Activated B cell treated with CpG ODN at 0.5 μM for 24 hours (primary cell): ENCODE results near the gene APOBEC3B. TPM values are rescaled to one million over a fixed set of nuclear protein-coding genes. Genes with fewer than 3 reads are reported as not detected.
"Not testable (repeated sequence)": the region's sequence is repeated elsewhere in the genome, so short reads cannot be mapped to it uniquely, and the experiment has no call there.

Experiments
- ATAC-seq: fragments of 200-7000 bp; cut with Tn5 transposase; one replicate; pipeline ENCODE4 v1.10.0; 2021; ENCODE audit warnings: low read depth, mild to moderate bottlenecking, moderate library complexity
- CTCF ChIA-PET: fragments of 350-600 bp; sonication (Branson Sonifier 250); formaldehyde crosslinking; loops from one replicate; lab custom pipeline; 2021; ENCODE audit warnings: antibody characterized with exemption; lab: Charles Lee
- POLR2A ChIA-PET: fragments of 350-600 bp; sonication (Branson Sonifier 250); formaldehyde crosslinking; loops from one replicate; lab custom pipeline; 2021; ENCODE audit warnings: antibody characterized with exemption; lab: Charles Lee
- DNase-seq: peaks from one replicate; pipeline ENCODE4 v3.0.0; 2022
- H3K27ac Mint-ChIP-seq: one replicate; pipeline ENCODE4 v1.8.0; 2020; ENCODE audit warnings: mixed read lengths
- H3K27me3 Mint-ChIP-seq: one replicate; pipeline ENCODE4 v1.8.0; 2021; ENCODE audit warnings: mixed read lengths
- H3K36me3 Mint-ChIP-seq: one replicate; pipeline ENCODE4 v1.8.0; 2021; ENCODE audit warnings: low read depth, mixed read lengths
- H3K4me1 Mint-ChIP-seq: one replicate; pipeline ENCODE4 v1.8.0; 2021; ENCODE audit warnings: mixed read lengths
- H3K4me3 Mint-ChIP-seq: one replicate; pipeline ENCODE4 v1.8.0; 2020; ENCODE audit warnings: mild to moderate bottlenecking, mixed read lengths
- H3K9me3 Mint-ChIP-seq: one replicate; pipeline ENCODE4 v1.8.0; 2020; ENCODE audit warnings: mixed read lengths
- CTCF ChIP-seq: fragments of 200-600 bp; IDR thresholded peaks from one replicate; pipeline ENCODE4 v1.8.0; 2022; ENCODE audit warnings: antibody characterized with exemption, mild to moderate bottlenecking
- intact Hi-C: fragments of 100-400 bp; cut with micrococcal nuclease; formaldehyde crosslinking; loops from one replicate; pipeline ENCODE4 v1.15.1; 2024
- total RNA-seq: library from RNA; stranded (reverse); gene quantifications from 2 replicates; pipeline ENCODE4 v1.2.3, GENCODE V29; 2022

The APOBEC3B gene
- total RNA-seq, 1 donor from 2014 or later = 8.0 TPM

- H3K27me3 Mint-ChIP-seq = no peaks in the 10 kb centered on the region
- H3K4me1 Mint-ChIP-seq = peaks cover 62% of the 10 kb centered on the region
- ChIA-PET CTCF (no interaction called here), POLR2A (no interaction called here)
- DNase-seq = no peak
- peaks cover 44% of the 10 kb centered on the region for H3K36me3 Mint-ChIP-seq
- H3K4me3 Mint-ChIP-seq = no peak overlapping the region
- no peak for TF ChIP-seq CTCF
- no peaks in the 10 kb centered on the region for H3K9me3 Mint-ChIP-seq
- intact Hi-C loops = no loop called here
- peak overlapping the region; percentile 72 for H3K27ac Mint-ChIP-seq
- ATAC-seq = no peak
These were observed 35.6 kb downstream of the APOBEC3B start for GRCh38 chr22:39017596-39018365.

- H3K4me3 Mint-ChIP-seq = peak overlapping the region; percentile 91
- peaks cover 59% of the 10 kb centered on the region for H3K4me1 Mint-ChIP-seq
- ATAC-seq, CTCF ChIA-PET, DNase-seq, H3K27me3 Mint-ChIP-seq, intact Hi-C loops, H3K9me3 Mint-ChIP-seq: not testable (repeated sequence)
- POLR2A ChIA-PET = interaction anchor here (1.0 to 4.2 kb wide), 4 partner anchors 35 to 78 kb away, joined by 6 to 19 read pairs (median 17); partner anchors contain the start of gene APOBEC3H
- peak overlapping the region; percentile 96 for H3K27ac Mint-ChIP-seq
- H3K36me3 Mint-ChIP-seq = peaks cover 57% of the 10 kb centered on the region
These were observed 38.0 kb downstream of the APOBEC3B start for GRCh38 chr22:39020021-39020651.

GRCh38 chr22:39021552-39022250, 39.6 kb downstream of the APOBEC3B start:
- POLR2A ChIA-PET = interaction anchor here (0.6 to 4.2 kb wide), 15 partner anchors 12 to 426 kb away, joined by 3 to 19 read pairs (median 5); partner anchors contain the start of genes APOBEC3H and CBX7

GRCh38 chr22:39024519-39025308, 42.6 kb downstream of the APOBEC3B start:
- Mint-ChIP-seq H3K4me3 (no peak overlapping the region), H3K27ac (peak overlapping the region; percentile 35), H3K4me1 (peaks cover 43% of the 10 kb centered on the region), H3K36me3 (peaks cover 55% of the 10 kb centered on the region), H3K9me3 (no peaks in the 10 kb centered on the region), H3K27me3 (no peaks in the 10 kb centered on the region)
- ChIA-PET POLR2A (no interaction called here), CTCF (no interaction called here)
- no peak for DNase-seq
- intact Hi-C loops = no loop called here
- TF ChIP-seq CTCF = no peak
- no peak for ATAC-seq

More at GRCh38 chr22:39021552-39022250, 39.6 kb downstream of the APOBEC3B start:
- no peaks in the 10 kb centered on the region for H3K27me3 Mint-ChIP-seq
- H3K4me3 Mint-ChIP-seq = peak overlapping the region; percentile 91
- H3K4me1 Mint-ChIP-seq = peaks cover 54% of the 10 kb centered on the region
- CTCF ChIA-PET = interaction anchor here (0.7 to 1.1 kb wide), 2 partner anchors 16 to 47 kb away, joined by 3 read pairs; no protein-coding TSS in a partner anchor
- DNase-seq (no peak), ATAC-seq (no peak)
- intact Hi-C loops = no loop called here
- peak overlapping the region; percentile 96 for H3K27ac Mint-ChIP-seq
- H3K36me3 Mint-ChIP-seq = peaks cover 67% of the 10 kb centered on the region
- no peak for TF ChIP-seq CTCF
- no peaks in the 10 kb centered on the region for H3K9me3 Mint-ChIP-seq

- H3K9me3 Mint-ChIP-seq = no peaks in the 10 kb centered on the region
- CTCF ChIA-PET = no interaction called here
- intact Hi-C loops = no loop called here
These were observed 44.5 kb downstream of the APOBEC3B start for GRCh38 chr22:39026509-39027150.

More at GRCh38 chr22:39026509-39027150, 44.5 kb downstream of the APOBEC3B start:
- H3K36me3 Mint-ChIP-seq = peaks cover 57% of the 10 kb centered on the region
- H3K4me1 Mint-ChIP-seq = peaks cover 32% of the 10 kb centered on the region
- no peak for TF ChIP-seq CTCF
- POLR2A ChIA-PET = no interaction called here
- no peak overlapping the region for H3K27ac Mint-ChIP-seq
- H3K27me3 Mint-ChIP-seq = no peaks in the 10 kb centered on the region
- no peak overlapping the region for H3K4me3 Mint-ChIP-seq
- DNase-seq (no peak), ATAC-seq (no peak)
